ENCODE data around the gene PLPP2. TPM values are rescaled to one million over a fixed set of nuclear protein-coding genes. Genes with fewer than 3 reads are reported as not detected.

The PLPP2 gene
- total and polyA plus RNA-seq, 2 of the 4 experiments (the other 2 are of a cell fraction): 2.3 to 4.2 TPM

- Histone ChIP-seq H3K79me1 (ENCODE audit: low read depth in 1 of 2, low read length in 2 of 2) (no peaks in the 10 kb centered on the region), H2AFZ (replicated peaks; ENCODE audit: low read length, poor library complexity) (no peak overlapping the region), H3K27me3 (ENCODE audit: control insufficient read depth, insufficient read depth, low read length) (peaks cover 8% of the 10 kb centered on the region), H4K20me1 (ENCODE audit: insufficient read depth, low read length) (no peaks in the 10 kb centered on the region), H3K9ac (ENCODE audit: low read depth, low read length) (no peak overlapping the region), H3K9me3 (ENCODE audit: control insufficient read depth, insufficient read depth, low read length) (no peaks in the 10 kb centered on the region), H3K18ac (ENCODE audit: low read depth, low read length) (no peak overlapping the region), H3K4me3 (ENCODE audit: insufficient read depth, low read depth, low read length) (no peak overlapping the region), H4K91ac (ENCODE audit: insufficient read depth, low read depth, low read length) (no peak overlapping the region), H3K4me1 (ENCODE audit: control insufficient read depth, insufficient read depth, low read length) (no peaks in the 10 kb centered on the region), H3K56ac (ENCODE audit: extremely low read depth, insufficient read depth, low read length) (no peak overlapping the region), H2AK9ac (replicated peaks; ENCODE audit: low read depth, low read length, poor library complexity) (no peak overlapping the region), H2BK5ac (ENCODE audit: low read depth, low read length, poor library complexity, severe bottlenecking) (no peak overlapping the region), H2BK120ac (ENCODE audit: low read depth, low read length) (no peak overlapping the region), H3K23ac (ENCODE audit: low read depth, low read length) (no peak overlapping the region), H3K4ac (ENCODE audit: low read depth, low read length) (no peak overlapping the region), H4K5ac (ENCODE audit: low read depth, low read length) (no peak overlapping the region), H3K9me1 (ENCODE audit: insufficient read depth, low read length) (no peaks in the 10 kb centered on the region), H3K36me3 (ENCODE audit: control insufficient read depth, insufficient read depth, low read length) (no peaks in the 10 kb centered on the region), H2BK15ac (ENCODE audit: low read depth, low read length) (no peak overlapping the region), H4K8ac (ENCODE audit: low read depth in 2 of 2, low read length in 2 of 2) (no peak overlapping the region), H3K27ac (ENCODE audit: insufficient read depth, low read length) (no peak overlapping the region), H3K14ac (replicated peaks; ENCODE audit: low read depth, low read length) (no peak overlapping the region), H2BK20ac (ENCODE audit: low read depth, low read length) (no peak overlapping the region), H2AK5ac (ENCODE audit: low read depth, low read length) (no peak overlapping the region), H3K4me2 (ENCODE audit: low read depth, low read length) (no peak overlapping the region)
- DNase-seq (no peak), ATAC-seq (ENCODE audit: low read depth) (no peak)
- 60% methylated on average over 7 of the region's 7 CpGs; no CpG with 5 or more reads in 1 of the 2 experiments for WGBS, 2 experiments (ENCODE audit: extremely low coverage in 2 of 2, insufficient read length in 1 of 2)
- intact Hi-C loops (cut with micrococcal nuclease) (no loop called here), in situ Hi-C loops (cut with MboI; ENCODE audit: low sequenced_read_pairs) (no loop called here), dilution Hi-C loops (cut with HindIII; ENCODE audit: low sequenced_read_pairs, unreplicated experiment) (no loop called here)
- BruUV-seq (replicated peaks): no TSS peak
- POLR2A ChIA-PET (ENCODE audit: unreplicated experiment): no interaction called here
- TF ChIP-seq MXI1 (IDR thresholded peaks at IDR 0.05; ENCODE audit: borderline replicate concordance, low read depth, low read length) (no peak), MAZ (IDR thresholded peaks at IDR 0.05; ENCODE audit: borderline replicate concordance, low read depth, low read length) (no peak)
- TF ChIP-seq, protein P1, sequence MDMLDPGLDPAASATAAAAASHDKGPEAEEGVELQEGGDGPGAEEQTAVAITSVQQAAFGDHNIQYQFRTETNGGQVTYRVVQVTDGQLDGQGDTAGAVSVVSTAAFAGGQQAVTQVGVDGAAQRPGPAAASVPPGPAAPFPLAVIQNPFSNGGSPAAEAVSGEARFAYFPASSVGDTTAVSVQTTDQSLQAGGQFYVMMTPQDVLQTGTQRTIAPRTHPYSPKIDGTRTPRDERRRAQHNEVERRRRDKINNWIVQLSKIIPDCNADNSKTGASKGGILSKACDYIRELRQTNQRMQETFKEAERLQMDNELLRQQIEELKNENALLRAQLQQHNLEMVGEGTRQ (IDR thresholded peaks at IDR 0.05; ENCODE audit: low read depth, low read length): no peak
- CTCF ChIA-PET: interaction anchor here (0.9 kb wide), 1 partner anchor 10 kb away, joined by 3 read pairs; no protein-coding TSS in a partner anchor
Measured at GRCh38 chr19:277131-277530, 14.1 kb downstream of the PLPP2 start.

Data from IMR-90 (cell line).